ENCODE results near the gene BAIAP2.

DNA sequence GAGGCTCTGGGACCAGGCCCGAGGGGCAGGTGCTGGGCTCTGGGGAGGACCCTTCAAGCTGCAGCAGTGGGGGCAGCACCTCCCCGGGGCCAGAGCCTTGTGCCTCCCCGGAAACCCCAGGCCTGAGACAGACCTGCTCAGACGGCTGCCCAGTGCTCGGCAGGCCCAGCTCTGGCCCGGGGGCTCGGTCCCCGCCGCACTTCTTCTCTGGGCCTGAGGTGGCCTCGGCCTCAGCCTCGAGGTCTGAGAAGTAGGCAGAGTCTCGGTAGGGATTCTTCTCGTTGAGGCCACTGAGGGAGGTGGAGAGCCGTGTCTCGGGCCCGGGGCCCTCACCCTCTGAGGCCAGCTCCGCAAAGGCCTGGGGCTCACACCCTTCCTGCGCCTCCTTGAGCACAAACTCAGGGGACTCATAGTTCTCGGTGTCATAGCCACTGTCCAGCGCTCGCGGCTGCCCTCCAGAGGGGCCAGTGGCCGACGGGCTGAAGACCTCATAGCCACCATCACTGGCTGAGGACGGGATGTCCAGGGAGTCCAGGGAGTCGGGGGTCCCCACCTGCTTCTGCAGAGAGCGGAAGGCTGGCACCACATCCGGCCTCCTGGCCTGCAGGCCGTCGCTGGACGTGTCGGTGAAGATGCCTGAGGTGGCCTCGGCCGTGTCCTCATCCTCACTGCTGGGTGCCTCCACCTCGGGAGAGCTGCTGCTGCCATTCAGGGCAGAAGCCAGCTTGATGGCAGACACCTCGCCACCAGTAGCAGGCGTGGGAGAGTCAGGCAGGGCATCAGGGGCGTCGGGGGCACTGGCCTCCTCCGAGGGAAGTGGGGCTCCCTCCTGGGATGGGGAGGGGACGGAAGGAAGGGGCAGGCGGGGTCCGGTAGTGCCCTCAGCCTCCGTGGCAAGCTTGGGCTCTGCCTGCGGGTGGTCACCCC is 86.0 kb downstream of the BAIAP2 start:
- TF ChIP-seq, protein P1, sequence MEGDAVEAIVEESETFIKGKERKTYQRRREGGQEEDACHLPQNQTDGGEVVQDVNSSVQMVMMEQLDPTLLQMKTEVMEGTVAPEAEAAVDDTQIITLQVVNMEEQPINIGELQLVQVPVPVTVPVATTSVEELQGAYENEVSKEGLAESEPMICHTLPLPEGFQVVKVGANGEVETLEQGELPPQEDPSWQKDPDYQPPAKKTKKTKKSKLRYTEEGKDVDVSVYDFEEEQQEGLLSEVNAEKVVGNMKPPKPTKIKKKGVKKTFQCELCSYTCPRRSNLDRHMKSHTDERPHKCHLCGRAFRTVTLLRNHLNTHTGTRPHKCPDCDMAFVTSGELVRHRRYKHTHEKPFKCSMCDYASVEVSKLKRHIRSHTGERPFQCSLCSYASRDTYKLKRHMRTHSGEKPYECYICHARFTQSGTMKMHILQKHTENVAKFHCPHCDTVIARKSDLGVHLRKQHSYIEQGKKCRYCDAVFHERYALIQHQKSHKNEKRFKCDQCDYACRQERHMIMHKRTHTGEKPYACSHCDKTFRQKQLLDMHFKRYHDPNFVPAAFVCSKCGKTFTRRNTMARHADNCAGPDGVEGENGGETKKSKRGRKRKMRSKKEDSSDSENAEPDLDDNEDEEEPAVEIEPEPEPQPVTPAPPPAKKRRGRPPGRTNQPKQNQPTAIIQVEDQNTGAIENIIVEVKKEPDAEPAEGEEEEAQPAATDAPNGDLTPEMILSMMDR (IDR thresholded peaks at IDR 0.05), result no peak
- TF ChIP-seq POLR2A (IDR thresholded peaks at IDR 0.05) (no peak), EP300 (IDR thresholded peaks at IDR 0.05) (no peak)
